Measurements from ENCODE around the gene ATG5. TPM values are rescaled to one million over a fixed set of nuclear protein-coding genes. Genes with fewer than 3 reads are reported as not detected.

The ATG5 gene
- total and polyA plus RNA-seq, 11 donors, result 8.8 to 23.9 (median 14.3) TPM

DNA sequence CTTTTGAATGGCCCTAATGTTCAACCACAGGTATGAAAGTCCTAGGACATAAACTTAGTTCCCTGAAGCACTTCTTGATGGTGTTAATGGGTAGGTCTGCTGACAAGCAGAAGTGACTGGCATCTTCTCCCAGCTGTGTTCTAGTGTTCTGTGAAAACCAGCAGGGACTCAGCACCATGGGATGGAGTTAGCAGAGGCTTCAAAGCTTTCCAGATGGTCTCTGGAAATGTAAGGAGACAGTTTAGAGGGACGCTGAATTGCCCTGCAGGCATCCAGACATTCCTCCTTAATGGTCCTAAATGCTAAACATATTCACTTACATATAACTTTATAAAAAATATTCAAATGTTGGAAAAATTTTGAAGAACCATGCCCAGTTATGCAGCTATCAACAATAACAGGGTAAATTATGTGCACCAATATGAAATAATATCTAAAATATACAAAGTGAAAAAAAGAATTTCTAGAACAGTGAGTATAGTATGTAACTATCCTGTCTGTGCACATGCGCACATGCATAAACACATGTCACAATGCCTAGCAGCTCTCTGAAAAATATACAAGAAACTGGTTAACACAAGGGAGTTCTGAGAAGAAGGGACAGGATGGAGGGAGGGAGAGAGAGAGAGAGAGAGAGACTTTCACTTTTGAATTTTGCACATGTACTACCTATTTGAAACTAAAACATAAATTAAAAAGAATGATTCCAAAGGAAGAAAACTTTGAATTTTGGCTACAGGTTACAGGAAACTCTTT is 152.3 kb downstream of the ATG5 start:
- Histone ChIP-seq H3K36me3 (no peaks in the 10 kb centered on the region), H3K9me3 (no peaks in the 10 kb centered on the region), H3K4me3 (no peak overlapping the region), H3K27ac (no peak overlapping the region), H3K4me1 (peaks cover 0 to 1% (median 0%) of the 10 kb centered on the region in 12 donors), H3K27me3 (no peaks in the 10 kb centered on the region)
- 87 to 93% (median 89%) methylated on average over 2 of the region's 2 CpGs for WGBS, 4 donors
- ATAC-seq, result no peak
- intact Hi-C loops (cut with DNase I), result no loop called here
- TF ChIP-seq POLR2A (IDR thresholded peaks at IDR 0.05), result no peak
- TF ChIP-seq, protein P1, sequence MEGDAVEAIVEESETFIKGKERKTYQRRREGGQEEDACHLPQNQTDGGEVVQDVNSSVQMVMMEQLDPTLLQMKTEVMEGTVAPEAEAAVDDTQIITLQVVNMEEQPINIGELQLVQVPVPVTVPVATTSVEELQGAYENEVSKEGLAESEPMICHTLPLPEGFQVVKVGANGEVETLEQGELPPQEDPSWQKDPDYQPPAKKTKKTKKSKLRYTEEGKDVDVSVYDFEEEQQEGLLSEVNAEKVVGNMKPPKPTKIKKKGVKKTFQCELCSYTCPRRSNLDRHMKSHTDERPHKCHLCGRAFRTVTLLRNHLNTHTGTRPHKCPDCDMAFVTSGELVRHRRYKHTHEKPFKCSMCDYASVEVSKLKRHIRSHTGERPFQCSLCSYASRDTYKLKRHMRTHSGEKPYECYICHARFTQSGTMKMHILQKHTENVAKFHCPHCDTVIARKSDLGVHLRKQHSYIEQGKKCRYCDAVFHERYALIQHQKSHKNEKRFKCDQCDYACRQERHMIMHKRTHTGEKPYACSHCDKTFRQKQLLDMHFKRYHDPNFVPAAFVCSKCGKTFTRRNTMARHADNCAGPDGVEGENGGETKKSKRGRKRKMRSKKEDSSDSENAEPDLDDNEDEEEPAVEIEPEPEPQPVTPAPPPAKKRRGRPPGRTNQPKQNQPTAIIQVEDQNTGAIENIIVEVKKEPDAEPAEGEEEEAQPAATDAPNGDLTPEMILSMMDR (IDR thresholded peaks at IDR 0.05), result no peak
- DNase-seq, result no peak

DNA sequence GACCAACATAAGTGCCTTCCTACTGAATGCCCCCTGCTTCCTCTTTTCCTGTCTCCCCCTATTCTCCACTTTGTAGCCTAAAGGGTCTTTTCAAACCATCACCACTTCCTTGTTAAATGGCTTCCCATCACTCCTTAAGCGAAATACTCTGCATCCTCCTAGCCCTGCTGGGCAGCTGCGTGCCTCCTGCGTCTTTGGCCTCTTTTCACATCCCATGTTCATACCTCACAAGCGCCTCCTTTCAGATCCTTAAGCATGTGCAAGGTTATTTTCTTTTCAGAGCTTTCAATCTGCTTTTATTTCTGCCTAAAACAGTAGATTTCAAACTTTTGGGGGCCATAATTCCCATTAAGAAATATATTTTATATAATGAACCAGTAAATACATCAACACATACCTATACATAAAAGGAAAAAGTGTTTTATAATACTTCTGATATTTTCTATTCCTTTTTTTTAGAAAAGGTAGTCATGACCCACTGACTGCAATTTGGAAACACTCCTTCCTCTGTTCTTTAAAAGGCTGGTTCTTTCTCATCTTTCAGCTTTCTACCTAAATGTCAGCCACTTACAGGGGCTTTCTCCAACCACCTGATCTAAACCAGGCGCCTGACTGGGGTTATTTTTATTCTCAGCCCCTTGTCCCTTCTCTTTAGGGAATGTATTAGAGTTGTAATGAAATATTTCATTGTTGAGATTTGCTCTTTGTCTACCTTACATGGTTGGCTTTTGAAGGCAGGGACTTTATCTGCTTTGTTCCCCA is 155.3 kb downstream of the ATG5 start:
- no peak for DNase-seq
- TF ChIP-seq, protein P1 (IDR thresholded peaks at IDR 0.05), result no peak
- TF ChIP-seq POLR2A (IDR thresholded peaks at IDR 0.05), result no peak
- Histone ChIP-seq H3K36me3 (no peaks in the 10 kb centered on the region), H3K27ac (no peak overlapping the region), H3K4me3 (no peak overlapping the region), H3K4me1 (peaks cover 0 to 4% (median 0%) of the 10 kb centered on the region in 12 donors), H3K9me3 (no peaks in the 10 kb centered on the region), H3K27me3 (no peaks in the 10 kb centered on the region)
- intact Hi-C loops (cut with DNase I), result no loop called here
- no peak for ATAC-seq
- WGBS, 4 donors, result 88 to 92% (median 89%) methylated on average over 5 of the region's 5 CpGs

DNA sequence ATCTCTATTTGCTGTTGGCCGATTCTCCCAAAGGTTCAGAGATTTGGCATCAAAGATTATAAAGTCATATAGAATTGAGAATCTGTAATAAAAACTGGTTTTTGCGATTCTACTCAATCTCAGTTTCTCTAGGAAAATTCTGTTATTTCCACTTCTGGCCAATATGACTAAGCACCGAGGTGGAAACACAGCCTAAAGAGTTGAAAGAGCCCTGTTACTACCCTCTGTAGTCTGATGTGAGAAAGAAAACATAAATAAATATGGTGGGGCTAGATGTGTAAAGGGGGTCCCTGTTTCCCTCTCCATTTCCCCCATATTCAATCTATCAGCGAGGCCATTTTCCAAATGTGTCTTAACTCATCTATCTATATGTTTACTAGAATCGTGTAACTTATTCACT is 156.0 kb downstream of the ATG5 start:
- DNase-seq, result no peak
- intact Hi-C loops (cut with DNase I), result no loop called here
- 95 to 97% (median 95%) methylated on average over 5 of the region's 5 CpGs for WGBS, 4 donors

More for the DNA sequence above, 156.0 kb downstream of the ATG5 start:
- no peaks in the 10 kb centered on the region for H3K27me3 ChIP-seq
- H3K27ac ChIP-seq, result no peak overlapping the region
- H3K36me3 ChIP-seq, result no peaks in the 10 kb centered on the region
- H3K9me3 ChIP-seq, result no peaks in the 10 kb centered on the region
- H3K4me1 ChIP-seq, result peaks cover 0 to 8% (median 0%) of the 10 kb centered on the region in 12 donors
- H3K4me3 ChIP-seq, result no peak overlapping the region
- TF ChIP-seq, protein P1 (IDR thresholded peaks at IDR 0.05), result no peak
- no peak for TF ChIP-seq POLR2A (IDR thresholded peaks at IDR 0.05)
- ATAC-seq, result no peak

Measured in heart left ventricle (tissue), 16 donors.